SKM-1 treated with dmso at 0.1 percent for 144 hours (cell line): ENCODE measurements around the gene RANGAP1.

Experiments
- DNase-seq: peaks from one replicate; lab custom pipeline; 2025; ENCODE audit not compliant: unreplicated experiment; lab: John Stamatoyannopoulos, UW

RANGAP1 gene

DNA sequence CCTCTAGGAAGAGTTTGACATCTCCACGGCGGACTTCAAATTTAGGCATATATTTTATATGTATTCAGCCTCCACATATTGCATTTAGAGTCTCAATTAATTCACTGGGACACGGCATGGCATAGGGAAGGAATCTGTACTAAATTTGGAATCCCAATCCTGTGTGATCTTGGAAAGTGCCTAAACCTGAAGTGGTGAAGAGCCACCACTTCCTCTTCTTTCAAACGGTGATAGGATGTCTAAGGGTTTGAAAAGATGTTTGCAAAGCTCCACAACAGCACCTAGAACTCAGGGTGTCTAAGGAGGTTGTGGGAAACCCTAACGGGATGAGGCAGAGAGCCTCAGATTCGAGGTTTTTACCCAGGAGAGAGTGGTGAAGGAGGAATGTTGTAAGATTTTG is 81.9 kb downstream of the RANGAP1 start:
- peak; percentile 9 for DNase-seq

DNA sequence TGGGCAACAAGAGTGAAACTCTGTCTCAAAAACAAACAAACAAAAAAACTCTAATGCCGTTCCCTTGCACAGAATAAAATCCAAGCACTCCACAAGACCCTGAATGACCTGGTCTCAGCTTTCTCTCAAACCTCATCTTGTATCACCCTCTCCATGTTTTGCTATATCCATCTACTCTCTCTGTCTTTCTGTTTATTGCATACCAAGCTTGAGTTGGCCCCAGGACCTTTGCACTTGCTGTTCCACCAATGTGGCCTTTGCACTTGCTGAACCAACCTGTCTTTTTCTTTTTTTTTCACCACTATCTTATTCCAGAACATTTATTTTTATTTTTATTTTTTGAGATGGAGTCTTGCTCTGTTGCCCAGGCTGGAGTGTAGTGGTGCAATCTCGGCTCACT is 82.9 kb downstream of the RANGAP1 start:
- no peak for DNase-seq

DNA sequence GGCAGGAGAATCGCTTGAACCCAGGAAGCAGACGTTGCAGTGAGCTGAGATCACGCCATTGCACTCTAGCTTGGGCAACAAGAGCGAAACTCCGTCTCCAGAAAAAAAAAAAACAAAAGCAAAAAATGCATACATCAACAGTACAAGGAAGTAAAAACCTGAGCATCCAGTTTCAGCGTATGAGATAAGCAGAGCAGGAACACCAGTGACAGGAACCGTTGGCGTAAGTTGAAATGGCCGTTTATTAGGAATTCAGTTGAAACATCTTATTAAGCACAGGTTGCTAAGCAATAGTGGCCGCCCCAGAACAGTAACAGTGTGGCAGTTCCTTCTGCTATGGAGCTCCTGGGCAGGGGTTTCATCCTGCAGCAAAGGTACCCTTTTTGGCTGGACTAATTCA is 84.8 kb downstream of the RANGAP1 start:
- DNase-seq: no peak

DNA sequence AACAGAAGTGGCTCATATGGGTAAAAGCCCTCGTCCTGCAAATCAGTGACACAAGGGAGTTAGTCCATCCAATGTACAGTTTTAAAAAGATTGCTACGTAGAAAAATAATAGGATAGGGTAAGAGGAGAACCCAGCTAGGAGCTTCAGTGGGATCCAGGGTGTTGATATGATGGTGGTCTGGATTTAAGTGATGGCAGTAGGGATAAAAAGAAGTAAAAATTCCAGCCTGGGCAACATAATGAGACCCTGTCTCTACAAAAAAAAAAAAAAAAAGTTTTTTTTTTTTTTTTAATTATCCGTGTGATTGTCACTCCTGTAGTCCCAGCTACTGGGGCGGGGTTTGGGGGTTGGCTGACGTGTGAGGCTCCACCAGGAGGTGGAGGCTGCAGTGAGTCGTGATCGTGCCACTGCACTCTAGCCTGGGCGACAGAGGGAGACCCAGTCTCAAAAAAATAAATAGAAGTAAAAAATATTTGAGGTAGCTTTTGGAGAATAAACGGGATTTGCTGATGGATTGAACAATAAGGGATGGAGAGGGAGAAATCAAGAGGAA is 87.9 kb downstream of the RANGAP1 start:
- DNase-seq: no peak

DNA sequence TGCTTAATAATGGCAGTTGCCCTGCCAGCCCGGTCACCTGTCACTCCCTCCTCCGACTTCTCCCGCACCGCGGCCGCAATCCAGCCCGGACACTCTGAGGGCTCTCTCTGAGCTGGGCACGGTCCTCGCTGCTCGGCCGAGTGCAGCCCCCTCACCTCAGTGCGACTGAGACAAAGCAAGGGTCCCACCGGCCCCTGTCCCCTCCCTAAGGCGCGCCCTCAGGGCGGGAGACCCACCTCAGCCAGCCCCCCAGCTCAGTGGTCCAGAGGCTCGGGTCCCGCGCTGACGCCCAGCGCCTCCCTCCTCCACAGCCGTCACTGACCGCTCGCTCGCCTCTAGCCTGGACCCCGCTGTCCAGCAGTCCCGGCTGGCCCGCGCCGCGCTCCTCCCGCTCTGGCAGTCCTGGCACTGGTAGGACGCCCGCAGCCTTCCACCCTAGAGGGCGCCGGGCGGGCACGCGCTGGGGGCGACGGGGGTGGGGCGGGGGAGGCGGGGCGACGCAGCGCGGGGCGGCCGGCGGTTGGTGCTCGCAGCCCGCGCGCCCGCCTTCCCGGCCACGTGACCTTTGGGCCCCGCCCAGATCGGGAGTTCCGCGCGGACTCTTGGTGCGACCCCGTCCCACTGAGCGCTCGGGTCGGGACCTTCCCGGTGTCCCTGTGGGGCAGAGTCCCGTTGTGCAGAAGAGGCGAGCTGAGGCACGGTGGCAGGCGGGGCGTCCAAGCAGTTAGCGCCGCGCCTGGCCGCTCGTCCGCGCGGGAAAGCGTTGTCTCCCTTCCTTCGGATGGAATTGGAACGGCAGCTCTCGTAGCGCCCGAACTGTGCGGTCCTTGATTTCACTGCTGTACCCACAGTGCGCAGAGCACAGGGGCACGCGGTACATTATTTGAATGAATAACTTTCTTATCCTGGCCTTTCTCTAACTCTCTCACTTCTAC is 88.7 kb downstream of the RANGAP1 start:
- peak; percentile 78 for DNase-seq
